NT2/D1 (cell line): ENCODE results near the gene PRKAG2.

Experiments
- DNase-seq: peaks from one replicate; pipeline ENCODE4 v3.0.0-alpha.2; 2011; ENCODE audit warnings: low read depth, low spot score
- H3K27me3 ChIP-seq: 2 replicates; pipeline ENCODE4 v1.6.0; 2011; ENCODE audit warnings: mild to moderate bottlenecking; ENCODE audit not compliant: insufficient read length, insufficient read depth
- H3K36me3 ChIP-seq: 2 replicates; pipeline ENCODE4 v1.6.1; 2011; ENCODE audit warnings: mild to moderate bottlenecking, low read length, mixed read lengths; ENCODE audit not compliant: insufficient read depth, insufficient read length
- H3K4me1 ChIP-seq: 2 replicates; pipeline ENCODE4 v1.5.1; 2011; ENCODE audit not compliant: insufficient read depth, insufficient read length
- H3K4me3 ChIP-seq: 2 replicates; pipeline ENCODE4 v1.5.1; 2011; ENCODE audit warnings: low read depth; ENCODE audit not compliant: insufficient read length
- H3K9ac ChIP-seq: 2 replicates; pipeline ENCODE4 v1.6.0; 2011; ENCODE audit warnings: low read depth; ENCODE audit not compliant: insufficient read length
- H3K9me3 ChIP-seq: 2 replicates; pipeline ENCODE4 v1.5.1; 2011; ENCODE audit warnings: mild to moderate bottlenecking, low read length; ENCODE audit not compliant: insufficient read depth
- SUZ12 ChIP-seq: IDR thresholded peaks from 2 replicates; pipeline ENCODE4 v1.6.1; 2011; ENCODE audit not compliant: insufficient read length, insufficient read depth; ENCODE audit errors: extremely low read depth
- YY1 ChIP-seq: IDR thresholded peaks from 2 replicates; pipeline ENCODE4 v1.6.1; 2011; ENCODE audit not compliant: insufficient read length, insufficient read depth
- ZNF274 ChIP-seq: IDR thresholded peaks from 2 replicates; pipeline ENCODE4 v1.6.1; 2011; ENCODE audit warnings: mild to moderate bottlenecking, low read depth, low read length

Gene PRKAG2

GRCh38 chr7:151905766-151906165 is 28.9 kb upstream of the PRKAG2 start:
- Histone ChIP-seq H3K27me3 (no peaks in the 10 kb centered on the region), H3K9ac (no peak overlapping the region), H3K9me3 (no peaks in the 10 kb centered on the region), H3K36me3 (no peaks in the 10 kb centered on the region), H3K4me1 (no peaks in the 10 kb centered on the region), H3K4me3 (no peak overlapping the region)
- no peak for DNase-seq
- TF ChIP-seq YY1 (no peak), SUZ12 (no peak), ZNF274 (no peak)

GRCh38 chr7:151905353-151905752 is 28.4 kb upstream of the PRKAG2 start:
- H3K4me1 ChIP-seq = no peaks in the 10 kb centered on the region
- no peak for DNase-seq
- H3K27me3 ChIP-seq = no peaks in the 10 kb centered on the region
- no peak overlapping the region for H3K9ac ChIP-seq
- H3K36me3 ChIP-seq = no peaks in the 10 kb centered on the region
- no peaks in the 10 kb centered on the region for H3K9me3 ChIP-seq
- H3K4me3 ChIP-seq = no peak overlapping the region
- no peak for TF ChIP-seq YY1
- TF ChIP-seq ZNF274 = no peak
- TF ChIP-seq SUZ12 = no peak

GRCh38 chr7:151904270-151904669 is 27.4 kb upstream of the PRKAG2 start:
- TF ChIP-seq YY1 = no peak
- TF ChIP-seq SUZ12 = no peak
- no peak for TF ChIP-seq ZNF274
- H3K36me3 ChIP-seq = no peaks in the 10 kb centered on the region
- H3K4me3 ChIP-seq = no peak overlapping the region
- H3K9ac ChIP-seq = no peak overlapping the region
- H3K4me1 ChIP-seq = no peaks in the 10 kb centered on the region
- no peaks in the 10 kb centered on the region for H3K27me3 ChIP-seq
- DNase-seq = no peak
- no peaks in the 10 kb centered on the region for H3K9me3 ChIP-seq

GRCh38 chr7:151903249-151904032 is 26.5 kb upstream of the PRKAG2 start:
- Histone ChIP-seq H3K4me1 (no peaks in the 10 kb centered on the region), H3K9me3 (no peaks in the 10 kb centered on the region), H3K9ac (no peak overlapping the region), H3K36me3 (no peaks in the 10 kb centered on the region), H3K27me3 (no peaks in the 10 kb centered on the region), H3K4me3 (no peak overlapping the region)
- TF ChIP-seq YY1 (no peak), ZNF274 (no peak), SUZ12 (no peak)
- no peak for DNase-seq

- H3K4me1 ChIP-seq = no peaks in the 10 kb centered on the region
Observed at GRCh38 chr7:151902311-151902710, 25.4 kb upstream of the PRKAG2 start.

GRCh38 chr7:151901828-151902227 is 24.9 kb upstream of the PRKAG2 start:
- no peaks in the 10 kb centered on the region for H3K27me3 ChIP-seq

More at GRCh38 chr7:151902311-151902710, 25.4 kb upstream of the PRKAG2 start:
- Histone ChIP-seq H3K36me3 (no peaks in the 10 kb centered on the region), H3K4me3 (no peak overlapping the region), H3K9ac (no peak overlapping the region), H3K9me3 (no peaks in the 10 kb centered on the region), H3K27me3 (no peaks in the 10 kb centered on the region)
- DNase-seq = no peak
- TF ChIP-seq SUZ12 (no peak), YY1 (no peak), ZNF274 (no peak)

GRCh38 chr7:151900986-151901621 is 24.2 kb upstream of the PRKAG2 start:
- no peak for DNase-seq
- no peaks in the 10 kb centered on the region for H3K27me3 ChIP-seq
- no peak for TF ChIP-seq SUZ12
- TF ChIP-seq ZNF274 = no peak
- no peak for TF ChIP-seq YY1
- H3K9ac ChIP-seq = no peak overlapping the region
- no peaks in the 10 kb centered on the region for H3K4me1 ChIP-seq
- no peaks in the 10 kb centered on the region for H3K36me3 ChIP-seq
- H3K4me3 ChIP-seq = no peak overlapping the region
- no peaks in the 10 kb centered on the region for H3K9me3 ChIP-seq

More at GRCh38 chr7:151901828-151902227, 24.9 kb upstream of the PRKAG2 start:
- H3K36me3 ChIP-seq = no peaks in the 10 kb centered on the region
- H3K4me1 ChIP-seq = no peaks in the 10 kb centered on the region
- no peak overlapping the region for H3K4me3 ChIP-seq
- TF ChIP-seq ZNF274 = no peak
- no peak for TF ChIP-seq YY1
- TF ChIP-seq SUZ12 = no peak
- no peaks in the 10 kb centered on the region for H3K9me3 ChIP-seq
- no peak for DNase-seq
- H3K9ac ChIP-seq = no peak overlapping the region
